HepG2 (cell line): ENCODE measurements around the gene LILRB4. TPM values are rescaled to one million over a fixed set of nuclear protein-coding genes. Genes with fewer than 3 reads are reported as not detected.
"Not testable (repeated sequence)": the region's sequence is repeated elsewhere in the genome, so short reads cannot be mapped to it uniquely, and the experiment has no call there.

Source experiments
- ATAC-seq: fragments of 200-7000 bp; cut with Tn5 transposase; 3 replicates; pipeline ENCODE4 v1.9.1; 2020; ENCODE audit warnings: mild to moderate bottlenecking, moderate library complexity
- BruUV-seq: library from RNA; stranded (reverse); fragments of 400-500 nt; replicated peaks from 2 replicates; lab custom pipeline; 2021; lab: Mats Ljungman, UMichigan
- CTCF ChIA-PET: fragments of 300-600 bp; formaldehyde crosslinking; extraction: SDS; loops from one replicate; lab custom pipeline; 2021; ENCODE audit warnings: low total read pairs, inconsistent platforms, low intra/inter-chr PET ratio; lab: Yijun Ruan, JAX
- POLR2A ChIA-PET: fragments of 350-600 bp; sonication (Branson Sonifier 250); formaldehyde crosslinking; loops from one replicate; lab custom pipeline; 2020; ENCODE audit warnings: antibody characterized with exemption, inconsistent platforms; lab: Yijun Ruan, JAX
- DNase-seq: peaks from one replicate; pipeline ENCODE4 v3.0.0-alpha.2; 2015; ENCODE audit warnings: low spot score
- FAIRE-seq: peaks from 3 replicates; lab custom pipeline; 2011; peaks lifted over from hg19 to GRCh38; lab: Jason Lieb, UNC
- H2AFZ ChIP-seq: one replicate; pipeline ENCODE4 v1.6.1; 2011; ENCODE audit warnings: low read length, inconsistent platforms
- H3K27ac ChIP-seq: fragments of 300-600 bp; 3 replicates; pipeline ENCODE4 v1.8.0; 2011; ENCODE audit warnings: mixed run types, mild to moderate bottlenecking, mixed read lengths, low read length, inconsistent platforms; ENCODE audit not compliant: insufficient read depth; ENCODE audit errors: extremely low read length
- H3K27me3 ChIP-seq, 2 experiments: fragments of 200-600 bp in 1 of 2; 2 replicates in 1 of 2; 3 replicates in 1 of 2; pipeline versions ENCODE4 v1.6.0 to v1.8.0; 2011; ENCODE audit warnings: low read length in 2 of 2, mild to moderate bottlenecking in 2 of 2, moderate library complexity in 2 of 2, inconsistent platforms in 1 of 2; ENCODE audit not compliant: insufficient read depth in 2 of 2, control insufficient read depth in 1 of 2
- H3K36me3 ChIP-seq, 2 experiments: fragments of 200-600 bp in 1 of 2; replicated peaks in 1 of 2; 2 replicates in 1 of 2; 3 replicates in 1 of 2; pipeline versions ENCODE4 v1.5.1 to v1.8.0; 2011; ENCODE audit warnings: low read length in 2 of 2, inconsistent platforms in 1 of 2; ENCODE audit not compliant: insufficient read depth in 2 of 2, control insufficient read depth in 1 of 2
- H3K4me1 ChIP-seq: 2 replicates; pipeline ENCODE4 v1.5.1; 2012; ENCODE audit warnings: low read length, inconsistent platforms; ENCODE audit not compliant: insufficient read depth
- H3K4me2 ChIP-seq: 2 replicates; pipeline ENCODE4 v1.6.0; 2011; ENCODE audit warnings: low read depth, low read length, inconsistent platforms
- H3K4me3 ChIP-seq, 3 experiments: fragments of 200-600 bp in 1 of 3; sonication (generic), shearing (Covaris generic) in 1 of 3; replicated peaks in 1 of 3; 2 replicates each; pipeline ENCODE4 v1.5.1; 2011 to 2016; ENCODE audit warnings: low read length in 3 of 3, inconsistent platforms in 2 of 3, low read depth in 2 of 3, mild to moderate bottlenecking in 2 of 3, control low read depth in 1 of 3, mixed read lengths in 1 of 3; ENCODE audit not compliant: insufficient read depth in 1 of 3
- H3K79me2 ChIP-seq: one replicate; pipeline ENCODE4 v1.6.1; 2011; ENCODE audit warnings: low read length, inconsistent platforms; ENCODE audit not compliant: insufficient read depth
- H3K9ac ChIP-seq: 2 replicates; pipeline ENCODE4 v1.6.0; 2011; ENCODE audit warnings: mild to moderate bottlenecking, low read depth, low read length, inconsistent platforms; ENCODE audit not compliant: insufficient read depth
- H3K9me3 ChIP-seq: 2 replicates; pipeline ENCODE4 v1.5.1; 2012; ENCODE audit warnings: mild to moderate bottlenecking, low read length
- H4K20me1 ChIP-seq: 2 replicates; pipeline ENCODE4 v1.6.0; 2011; ENCODE audit warnings: inconsistent platforms, mild to moderate bottlenecking, low read length, moderate library complexity; ENCODE audit not compliant: insufficient read depth
- WGBS: methylation state at CpG from one replicate; pipeline ENCODE4 v1.1.6; 2017; ENCODE audit warnings: low lambda C conversion rate; 5-methylcytosine and 5-hydroxymethylcytosine counted together
- in situ Hi-C: cut with HindIII; loops from 2 replicates; pipeline ENCODE4 v1.10.0; 2017; ENCODE audit warnings: low pct_unique_long_range_greater_than_20kb; ENCODE audit not compliant: extremely low pct_ligation_motif_present
- intact Hi-C: fragments of 100-400 bp; cut with micrococcal nuclease; formaldehyde crosslinking; loops from one replicate; pipeline ENCODE4 v1.10.0; 2022; ENCODE audit not compliant: unreplicated experiment
- polyA plus RNA-seq, 8 experiments: library from polyadenylated mRNA; depleted of rRNA in 3 of 8; stranded (reverse) in 7 of 8; unstranded in 1 of 8; fragments of >200 nt; fragmentation: Illumina TruSeq in 4 of 8; extraction: Trizol in 4 of 8; gene quantifications; 2 replicates each; pipeline versions ENCODE4 v1.2.1 to v1.2.3, GENCODE V29; 2011 to 2016; ENCODE audit warnings: low read depth in 4 of 8, missing spikeins in 1 of 8, mixed read lengths in 1 of 8; ENCODE audit not compliant: insufficient read depth in 1 of 8
- total RNA-seq, 5 experiments: library from RNA; depleted of rRNA; stranded (reverse); fragments of >200 nt; fragmentation: Illumina TruSeq; extraction: Trizol; gene quantifications; 2 replicates each; pipeline ENCODE4 v1.2.3, GENCODE V29; 2016; ENCODE audit warnings: low read depth in 1 of 5

The LILRB4 gene
- total and polyA plus RNA-seq, 2 of the 13 experiments (the other 11 are each of a cell fraction or from before 2014, with no cell fraction given) = not detected

- WGBS = 0% methylated on average over 1 of the region's 10 CpGs
- POLR2A ChIA-PET, intact Hi-C loops, H4K20me1 ChIP-seq, H3K79me2 ChIP-seq, H3K4me3 ChIP-seq, H3K4me2 ChIP-seq, H3K9me3 ChIP-seq, H3K4me1 ChIP-seq, H3K9ac ChIP-seq, CTCF ChIA-PET, DNase-seq, ATAC-seq, in situ Hi-C loops, FAIRE-seq, H3K27ac ChIP-seq, H3K36me3 ChIP-seq, H3K27me3 ChIP-seq, H2AFZ ChIP-seq, BruUV-seq: not testable (repeated sequence)
These were observed 38.6 kb upstream of the LILRB4 start for GRCh38 chr19:54624234-54624633.

DNA sequence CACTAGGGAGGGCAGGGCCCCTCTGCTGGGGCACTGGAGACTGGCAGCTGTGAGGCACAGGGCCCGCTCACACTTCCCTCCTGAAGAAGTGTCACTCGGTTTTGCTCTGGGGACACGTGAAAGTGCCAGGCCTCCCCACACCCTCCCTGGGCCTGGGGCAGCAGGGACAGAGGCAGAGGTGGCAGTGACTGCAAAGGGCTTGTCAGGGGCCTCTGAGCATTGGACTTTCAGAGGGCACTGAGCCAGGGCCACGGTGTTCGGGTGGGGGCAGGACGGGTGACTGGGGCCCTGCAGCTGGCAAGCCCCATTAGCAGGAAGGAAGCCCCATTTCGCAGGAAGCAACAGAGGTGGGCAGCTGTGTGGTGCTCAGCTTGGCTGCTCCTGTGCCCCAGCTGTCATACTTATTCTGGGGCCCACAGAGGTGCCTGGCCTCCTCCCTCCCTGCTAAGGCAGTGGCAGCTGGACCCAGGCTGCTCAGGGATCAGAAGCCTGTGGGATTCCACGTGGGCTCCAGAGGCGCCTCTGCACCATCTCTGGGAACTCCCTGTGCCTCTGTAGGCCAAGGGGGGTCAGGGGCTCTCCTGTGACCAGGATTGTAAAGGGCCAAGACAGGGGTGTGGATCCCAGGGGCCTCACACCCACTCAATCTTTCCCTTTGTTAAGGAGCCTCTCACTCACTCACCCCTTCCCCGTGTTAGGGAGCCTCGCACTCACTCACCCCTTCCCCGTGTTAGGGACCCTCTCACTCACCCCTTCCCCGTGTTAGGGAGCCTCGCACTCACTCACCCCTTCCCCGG lies 37.7 kb upstream of the LILRB4 start:
- DNase-seq, intact Hi-C loops, H3K9ac ChIP-seq, CTCF ChIA-PET, H3K4me1 ChIP-seq, FAIRE-seq, H2AFZ ChIP-seq, H3K36me3 ChIP-seq, in situ Hi-C loops, H3K4me2 ChIP-seq, H3K4me3 ChIP-seq, ATAC-seq, H3K9me3 ChIP-seq, POLR2A ChIA-PET, H3K27ac ChIP-seq, H3K27me3 ChIP-seq, H4K20me1 ChIP-seq, BruUV-seq, H3K79me2 ChIP-seq: not testable (repeated sequence)
- 22% methylated on average over 6 of the region's 15 CpGs for WGBS
